GM12878 (cell line): Measurements from ENCODE around the gene DCDC1.

Experiments
- CHD2 ChIP-seq: IDR thresholded peaks from 2 replicates; pipeline ENCODE4 v1.6.1; 2011; ENCODE audit warnings: low read depth, low read length, improper control_type of control experiment, borderline replicate concordance
- RAD21 ChIP-seq: IDR thresholded peaks from 2 replicates; pipeline ENCODE4 v1.6.1; 2011; ENCODE audit warnings: mild to moderate bottlenecking, low read depth, low read length, moderate library complexity; ENCODE audit not compliant: insufficient read depth

DNA sequence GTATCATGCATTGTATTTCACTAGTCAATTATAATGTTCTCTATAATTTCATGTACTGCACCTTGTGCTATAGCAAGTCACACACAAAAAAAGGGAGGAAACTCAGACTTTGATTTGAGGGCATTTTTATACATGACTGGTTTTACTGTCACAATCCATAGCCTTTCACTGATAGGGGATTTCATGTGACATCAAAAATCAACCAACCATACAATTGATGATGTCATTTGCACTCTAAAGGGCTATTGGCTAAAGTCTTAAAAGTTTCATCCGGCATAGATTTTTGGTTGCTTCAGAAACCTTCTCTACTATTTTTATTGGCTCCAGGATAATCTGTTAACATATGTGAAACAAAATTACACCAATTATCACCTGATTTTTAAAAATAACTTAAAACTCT, 237.8 kb downstream of the DCDC1 start:
- TF ChIP-seq CHD2 (no peak), RAD21 (no peak)
